Nephron (organoid): ENCODE results near the gene UNC13B.

ENCODE experiments used
- H3K27ac Mint-ChIP-seq, 3 experiments: 2 replicates each; pipeline ENCODE4 v1.8.0; 2020; ENCODE audit warnings: mixed read lengths in 3 of 3, mild to moderate bottlenecking in 2 of 3, moderate library complexity in 1 of 3
- H3K27me3 Mint-ChIP-seq: 2 replicates; pipeline ENCODE4 v1.8.0; 2021; ENCODE audit warnings: low read depth, mild to moderate bottlenecking, moderate library complexity, mixed read lengths
- H3K36me3 Mint-ChIP-seq: 2 replicates; pipeline ENCODE4 v1.8.0; 2020; ENCODE audit warnings: low read depth, mixed read lengths
- H3K4me1 Mint-ChIP-seq: 2 replicates; pipeline ENCODE4 v1.8.0; 2020; ENCODE audit warnings: mixed read lengths
- H3K4me3 Mint-ChIP-seq, 3 experiments: 2 replicates each; pipeline ENCODE4 v1.8.0; 2020; ENCODE audit warnings: mild to moderate bottlenecking in 3 of 3, mixed read lengths in 3 of 3, moderate library complexity in 2 of 3
- H3K9me3 Mint-ChIP-seq: 2 replicates; pipeline ENCODE4 v1.8.0; 2020; ENCODE audit warnings: mixed read lengths
- CTCF ChIP-seq, 3 experiments: fragments of 200-600 bp; sonication (generic); IDR thresholded peaks; one replicate each; pipeline ENCODE4 v1.5.0; 2021; ENCODE audit warnings: antibody characterized with exemption in 3 of 3; ENCODE audit not compliant: unreplicated experiment in 3 of 3

UNC13B gene

GRCh38 chr9:35280399-35280798, 118.6 kb downstream of the UNC13B start:
- Mint-ChIP-seq H3K4me1 (no peaks in the 10 kb centered on the region), H3K36me3 (no peaks in the 10 kb centered on the region), H3K27me3 (peaks cover 2% of the 10 kb centered on the region), H3K27ac (no peak overlapping the region), H3K9me3 (no peaks in the 10 kb centered on the region), H3K4me3 (no peak overlapping the region)
- no peak for TF ChIP-seq CTCF (IDR thresholded peaks at IDR 0.05; ENCODE audit: unreplicated experiment in 3 of 3)

- no peak overlapping the region for H3K4me3 Mint-ChIP-seq
- H3K27me3 Mint-ChIP-seq, result no peaks in the 10 kb centered on the region
- H3K27ac Mint-ChIP-seq, result no peak overlapping the region
- no peaks in the 10 kb centered on the region for H3K4me1 Mint-ChIP-seq
- TF ChIP-seq CTCF (IDR thresholded peaks at IDR 0.05; ENCODE audit: unreplicated experiment in 3 of 3), result no peak
- H3K36me3 Mint-ChIP-seq, result no peaks in the 10 kb centered on the region
- no peaks in the 10 kb centered on the region for H3K9me3 Mint-ChIP-seq
Measured at GRCh38 chr9:35285731-35286130, 123.9 kb downstream of the UNC13B start.

GRCh38 chr9:35286381-35286780, 124.6 kb downstream of the UNC13B start:
- Mint-ChIP-seq H3K27me3 (no peaks in the 10 kb centered on the region), H3K4me3 (no peak overlapping the region), H3K36me3 (no peaks in the 10 kb centered on the region), H3K27ac (no peak overlapping the region), H3K9me3 (no peaks in the 10 kb centered on the region), H3K4me1 (no peaks in the 10 kb centered on the region)
- TF ChIP-seq CTCF (IDR thresholded peaks at IDR 0.05; ENCODE audit: unreplicated experiment in 3 of 3), result no peak

- Mint-ChIP-seq H3K36me3 (no peaks in the 10 kb centered on the region), H3K9me3 (no peaks in the 10 kb centered on the region), H3K4me1 (peaks cover 2% of the 10 kb centered on the region), H3K4me3 (no peak overlapping the region), H3K27me3 (no peaks in the 10 kb centered on the region), H3K27ac (no peak overlapping the region)
- TF ChIP-seq CTCF (IDR thresholded peaks at IDR 0.05; ENCODE audit: unreplicated experiment in 3 of 3), result no peak
Measured at GRCh38 chr9:35287987-35288632, 126.3 kb downstream of the UNC13B start.

GRCh38 chr9:35288778-35289177, 127.0 kb downstream of the UNC13B start:
- Mint-ChIP-seq H3K4me3 (no peak overlapping the region), H3K36me3 (no peaks in the 10 kb centered on the region), H3K27me3 (no peaks in the 10 kb centered on the region), H3K27ac (no peak overlapping the region), H3K9me3 (no peaks in the 10 kb centered on the region), H3K4me1 (peaks cover 8% of the 10 kb centered on the region)
- no peak for TF ChIP-seq CTCF (IDR thresholded peaks at IDR 0.05; ENCODE audit: unreplicated experiment in 3 of 3)

GRCh38 chr9:35293376-35293964, 131.7 kb downstream of the UNC13B start:
- H3K27me3 Mint-ChIP-seq, result no peaks in the 10 kb centered on the region
- H3K9me3 Mint-ChIP-seq, result no peaks in the 10 kb centered on the region
- no peak for TF ChIP-seq CTCF (IDR thresholded peaks at IDR 0.05; ENCODE audit: unreplicated experiment in 3 of 3)
- no peak overlapping the region for H3K4me3 Mint-ChIP-seq
- H3K4me1 Mint-ChIP-seq, result peaks cover 12% of the 10 kb centered on the region
- H3K36me3 Mint-ChIP-seq, result peaks cover 3% of the 10 kb centered on the region
- peak overlapping the region; percentile 63 to 65 (median 65) for H3K27ac Mint-ChIP-seq
